ENCODE measurements around the gene AMIGO2. TPM values are rescaled to one million over a fixed set of nuclear protein-coding genes. Genes with fewer than 3 reads are reported as not detected.

AMIGO2 gene
- total RNA-seq, 1 donor, result 8.0 TPM

- H3K27me3 ChIP-seq (ENCODE audit: insufficient read depth, low read length), result no peaks in the 10 kb centered on the region
- no peak for DNase-seq (ENCODE audit: insufficient read length, low spot score, missing footprints)
Measured at GRCh38 chr12:47105914-47106674, 26.3 kb upstream of the AMIGO2 start.

GRCh38 chr12:47102845-47103651, 23.3 kb upstream of the AMIGO2 start:
- Histone ChIP-seq H3K27ac (ENCODE audit: low read depth, low read length) (peak overlapping the region; percentile 71), H3K36me3 (ENCODE audit: insufficient read depth, low read length) (no peaks in the 10 kb centered on the region), H2AFZ (ENCODE audit: low read length) (no peak overlapping the region), H3K79me2 (ENCODE audit: insufficient read depth, low read length) (no peaks in the 10 kb centered on the region), H3K9me3 (ENCODE audit: low read depth, low read length) (no peaks in the 10 kb centered on the region), H3K4me1 (ENCODE audit: insufficient read depth, low read length) (peaks cover 18% of the 10 kb centered on the region), H3K4me3 (ENCODE audit: insufficient read depth, low read length) (no peak overlapping the region), H3K27me3 (ENCODE audit: insufficient read depth, low read length) (no peaks in the 10 kb centered on the region), H4K20me1 (ENCODE audit: insufficient read depth, low read length) (no peaks in the 10 kb centered on the region), H3K4me2 (ENCODE audit: insufficient read depth, low read length) (no peak overlapping the region)
- no peak for DNase-seq (ENCODE audit: insufficient read length, low spot score, missing footprints)
- no peak for TF ChIP-seq CTCF (IDR thresholded peaks at IDR 0.05; ENCODE audit: extremely low read depth, low read depth, low read length)

More at GRCh38 chr12:47105914-47106674, 26.3 kb upstream of the AMIGO2 start:
- no peak for TF ChIP-seq CTCF (IDR thresholded peaks at IDR 0.05; ENCODE audit: extremely low read depth, low read depth, low read length)
- H3K9me3 ChIP-seq (ENCODE audit: low read depth, low read length), result no peaks in the 10 kb centered on the region
- H3K36me3 ChIP-seq (ENCODE audit: insufficient read depth, low read length), result no peaks in the 10 kb centered on the region
- H3K27ac ChIP-seq (ENCODE audit: low read depth, low read length), result no peak overlapping the region
- no peaks in the 10 kb centered on the region for H3K79me2 ChIP-seq (ENCODE audit: insufficient read depth, low read length)
- no peak overlapping the region for H3K4me3 ChIP-seq (ENCODE audit: insufficient read depth, low read length)
- H2AFZ ChIP-seq (ENCODE audit: low read length), result no peak overlapping the region
- H3K4me2 ChIP-seq (ENCODE audit: insufficient read depth, low read length), result no peak overlapping the region
- H4K20me1 ChIP-seq (ENCODE audit: insufficient read depth, low read length), result no peaks in the 10 kb centered on the region
- H3K4me1 ChIP-seq (ENCODE audit: insufficient read depth, low read length), result peaks cover 8% of the 10 kb centered on the region

GRCh38 chr12:47102406-47102805, 22.6 kb upstream of the AMIGO2 start:
- H2AFZ ChIP-seq (ENCODE audit: low read length), result no peak overlapping the region
- peak overlapping the region; percentile 55 for H3K27ac ChIP-seq (ENCODE audit: low read depth, low read length)
- H3K4me2 ChIP-seq (ENCODE audit: insufficient read depth, low read length), result no peak overlapping the region
- H3K4me3 ChIP-seq (ENCODE audit: insufficient read depth, low read length), result no peak overlapping the region
- no peaks in the 10 kb centered on the region for H4K20me1 ChIP-seq (ENCODE audit: insufficient read depth, low read length)
- no peaks in the 10 kb centered on the region for H3K9me3 ChIP-seq (ENCODE audit: low read depth, low read length)
- no peak for TF ChIP-seq CTCF (IDR thresholded peaks at IDR 0.05; ENCODE audit: extremely low read depth, low read depth, low read length)
- H3K4me1 ChIP-seq (ENCODE audit: insufficient read depth, low read length), result peaks cover 24% of the 10 kb centered on the region
- no peaks in the 10 kb centered on the region for H3K36me3 ChIP-seq (ENCODE audit: insufficient read depth, low read length)
- H3K79me2 ChIP-seq (ENCODE audit: insufficient read depth, low read length), result no peaks in the 10 kb centered on the region
- H3K27me3 ChIP-seq (ENCODE audit: insufficient read depth, low read length), result no peaks in the 10 kb centered on the region
- no peak for DNase-seq (ENCODE audit: insufficient read length, low spot score, missing footprints)

GRCh38 chr12:47100160-47100559, 20.4 kb upstream of the AMIGO2 start:
- Histone ChIP-seq H3K27me3 (ENCODE audit: insufficient read depth, low read length) (no peaks in the 10 kb centered on the region), H2AFZ (ENCODE audit: low read length) (no peak overlapping the region), H4K20me1 (ENCODE audit: insufficient read depth, low read length) (no peaks in the 10 kb centered on the region), H3K4me3 (ENCODE audit: insufficient read depth, low read length) (no peak overlapping the region), H3K79me2 (ENCODE audit: insufficient read depth, low read length) (no peaks in the 10 kb centered on the region), H3K4me2 (ENCODE audit: insufficient read depth, low read length) (no peak overlapping the region), H3K9me3 (ENCODE audit: low read depth, low read length) (no peaks in the 10 kb centered on the region), H3K36me3 (ENCODE audit: insufficient read depth, low read length) (no peaks in the 10 kb centered on the region), H3K27ac (ENCODE audit: low read depth, low read length) (no peak overlapping the region), H3K4me1 (ENCODE audit: insufficient read depth, low read length) (peaks cover 45% of the 10 kb centered on the region)
- DNase-seq (ENCODE audit: insufficient read length, low spot score, missing footprints), result no peak
- no peak for TF ChIP-seq CTCF (IDR thresholded peaks at IDR 0.05; ENCODE audit: extremely low read depth, low read depth, low read length)

All from osteoblast (primary cell).